KMS-11 (cell line): Measurements from ENCODE around the gene CERS6.

Experiments used
- H2AFZ ChIP-seq: fragments of 200-600 bp; sonication (generic); 2 replicates; pipeline ENCODE4 v1.6.1; 2016; ENCODE audit warnings: antibody characterized with exemption, mixed run types, low read depth
- H3K27ac ChIP-seq: fragments of 200-600 bp; sonication (generic); 2 replicates; pipeline ENCODE4 v1.6.1; 2016; ENCODE audit warnings: mild to moderate bottlenecking, mixed run types
- H3K27me3 ChIP-seq: fragments of 200-600 bp; sonication (generic); 2 replicates; pipeline ENCODE4 v1.6.1; 2017; ENCODE audit warnings: mild to moderate bottlenecking, low read depth, mixed run types, moderate library complexity; ENCODE audit not compliant: insufficient read depth
- H3K36me3 ChIP-seq: fragments of 200-600 bp; sonication (generic); 2 replicates; pipeline ENCODE4 v1.6.1; 2017; ENCODE audit warnings: mild to moderate bottlenecking, mixed run types; ENCODE audit not compliant: insufficient read depth
- H3K4me1 ChIP-seq: fragments of 200-600 bp; sonication (generic); 2 replicates; pipeline ENCODE4 v1.6.1; 2016; ENCODE audit warnings: mild to moderate bottlenecking, low read depth, mixed run types; ENCODE audit not compliant: poor library complexity, severe bottlenecking
- H3K4me2 ChIP-seq: fragments of 200-600 bp; sonication (generic); 2 replicates; pipeline ENCODE4 v1.7.0; 2016; ENCODE audit warnings: mild to moderate bottlenecking, mixed run types
- H3K4me3 ChIP-seq: fragments of 200-600 bp; sonication (generic); IDR thresholded peaks from 2 replicates; pipeline ENCODE4 v1.6.1; 2017; ENCODE audit warnings: low read depth, low read length, mixed read lengths; ENCODE audit not compliant: insufficient read depth
- H3K79me2 ChIP-seq: fragments of 200-600 bp; sonication (generic); 2 replicates; pipeline ENCODE4 v1.6.1; 2016; ENCODE audit warnings: low read depth, mixed run types; ENCODE audit not compliant: insufficient read depth
- H3K9ac ChIP-seq: fragments of 200-600 bp; sonication (generic); 2 replicates; pipeline ENCODE4 v1.6.1; 2016; ENCODE audit warnings: mild to moderate bottlenecking, mixed run types
- H4K20me1 ChIP-seq: fragments of 200-600 bp; sonication (generic); 2 replicates; pipeline ENCODE4 v1.6.1; 2016; ENCODE audit warnings: mild to moderate bottlenecking, mixed run types; ENCODE audit not compliant: insufficient read depth
- CTCF ChIP-seq: fragments of 200-600 bp; sonication (generic); conservative IDR thresholded peaks from 2 replicates; pipeline ENCODE4 v1.6.1; 2017; ENCODE audit warnings: low read depth, mild to moderate bottlenecking, antibody characterized with exemption, low read length, moderate library complexity, mixed read lengths

The CERS6 gene

GRCh38 chr2:168482269-168482668 lies 26.2 kb downstream of the CERS6 start:
- no peak overlapping the region for H2AFZ ChIP-seq
- no peaks in the 10 kb centered on the region for H3K27me3 ChIP-seq
- H3K4me1 ChIP-seq = no peaks in the 10 kb centered on the region
- TF ChIP-seq CTCF = no peak
- H3K36me3 ChIP-seq = no peaks in the 10 kb centered on the region
- no peak overlapping the region for H3K9ac ChIP-seq
- no peaks in the 10 kb centered on the region; the same call in 1 of the 2 replicates for H3K79me2 ChIP-seq
- H3K4me3 ChIP-seq = no peak overlapping the region
- H3K27ac ChIP-seq = no peak overlapping the region
- no peak overlapping the region for H3K4me2 ChIP-seq
- no peaks in the 10 kb centered on the region for H4K20me1 ChIP-seq

GRCh38 chr2:168482952-168483831 lies 27.1 kb downstream of the CERS6 start:
- TF ChIP-seq CTCF = no peak
- Histone ChIP-seq H2AFZ (no peak overlapping the region), H3K79me2 (no peaks in the 10 kb centered on the region; the same call in 1 of the 2 replicates)

GRCh38 chr2:168486477-168486876 lies 30.4 kb downstream of the CERS6 start:
- Histone ChIP-seq H3K27me3 (no peaks in the 10 kb centered on the region), H3K9ac (no peak overlapping the region), H3K27ac (no peak overlapping the region), H3K4me3 (no peak overlapping the region), H2AFZ (no peak overlapping the region), H4K20me1 (no peaks in the 10 kb centered on the region), H3K4me2 (no peak overlapping the region), H3K36me3 (no peaks in the 10 kb centered on the region), H3K4me1 (peaks cover 22% of the 10 kb centered on the region), H3K79me2 (peaks cover 3% of the 10 kb centered on the region; the same call in 1 of the 2 replicates)
- TF ChIP-seq CTCF = no peak

More at GRCh38 chr2:168482952-168483831, 27.1 kb downstream of the CERS6 start:
- no peaks in the 10 kb centered on the region for H3K4me1 ChIP-seq
- H3K4me2 ChIP-seq = no peak overlapping the region
- no peak overlapping the region for H3K27ac ChIP-seq
- H3K36me3 ChIP-seq = no peaks in the 10 kb centered on the region
- H3K4me3 ChIP-seq = no peak overlapping the region
- no peak overlapping the region for H3K9ac ChIP-seq
- H4K20me1 ChIP-seq = no peaks in the 10 kb centered on the region
- H3K27me3 ChIP-seq = no peaks in the 10 kb centered on the region

- Histone ChIP-seq H3K27ac (peak overlapping the region; percentile 98), H3K27me3 (no peaks in the 10 kb centered on the region), H4K20me1 (no peaks in the 10 kb centered on the region), H3K36me3 (no peaks in the 10 kb centered on the region), H3K4me2 (peak overlapping the region; percentile 88), H3K4me3 (peak overlapping the region; percentile 93), H3K9ac (peak overlapping the region; percentile 89), H2AFZ (peak overlapping the region; percentile 50), H3K4me1 (peaks cover 55% of the 10 kb centered on the region), H3K79me2 (peaks cover 19% of the 10 kb centered on the region; the same call in 1 of the 2 replicates)
- TF ChIP-seq CTCF = no peak
Measured at GRCh38 chr2:168490015-168490874, 34.2 kb downstream of the CERS6 start.
